ENCODE measurements around the gene MAP3K20. TPM values are rescaled to one million over a fixed set of nuclear protein-coding genes. Genes with fewer than 3 reads are reported as not detected.

Gene MAP3K20
- total RNA-seq, 2 donors from 2014 or later: 22.6 to 38.9 TPM

DNA sequence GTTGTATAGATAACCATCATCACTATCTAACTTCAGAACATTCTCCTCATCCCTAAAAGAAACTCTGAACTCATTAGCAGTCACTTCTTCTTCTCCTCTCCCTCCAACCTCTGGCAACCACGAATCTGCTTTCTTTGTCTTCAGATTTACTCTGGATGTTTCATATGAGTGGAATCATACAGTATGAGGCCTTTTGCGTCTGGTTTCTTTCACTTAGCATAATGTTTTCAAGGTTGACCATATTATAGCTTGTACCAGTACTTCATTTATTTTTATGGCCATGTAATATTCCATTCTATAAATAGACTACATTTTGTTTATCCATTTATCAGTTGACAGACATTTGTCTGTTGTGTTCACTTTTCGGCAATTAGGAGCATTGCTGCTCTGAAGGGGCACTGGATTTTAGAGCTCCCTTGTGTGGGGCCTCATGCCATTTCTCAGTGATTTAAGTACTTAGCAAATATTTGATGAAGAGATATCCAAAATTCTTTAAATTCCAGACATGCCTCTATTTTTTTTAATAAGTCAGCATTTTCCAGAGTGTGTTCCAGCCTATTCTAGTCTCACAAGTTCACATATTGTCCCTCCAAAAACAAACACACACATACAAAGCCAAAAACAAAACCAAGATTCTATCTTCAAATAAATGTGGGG lies 22.5 kb upstream of the MAP3K20 start:
- Histone ChIP-seq H3K9me3 (no peaks in the 10 kb centered on the region), H3K4me3 (no peak overlapping the region), H3K27me3 (no peaks in the 10 kb centered on the region), H3K36me3 (no peaks in the 10 kb centered on the region), H3K4me1 (no peaks in the 10 kb centered on the region), H3K27ac (no peak overlapping the region), H3K9ac (ENCODE audit: low read depth in 2 of 2, low read length in 2 of 2) (no peak overlapping the region)
- TF ChIP-seq, protein P1, sequence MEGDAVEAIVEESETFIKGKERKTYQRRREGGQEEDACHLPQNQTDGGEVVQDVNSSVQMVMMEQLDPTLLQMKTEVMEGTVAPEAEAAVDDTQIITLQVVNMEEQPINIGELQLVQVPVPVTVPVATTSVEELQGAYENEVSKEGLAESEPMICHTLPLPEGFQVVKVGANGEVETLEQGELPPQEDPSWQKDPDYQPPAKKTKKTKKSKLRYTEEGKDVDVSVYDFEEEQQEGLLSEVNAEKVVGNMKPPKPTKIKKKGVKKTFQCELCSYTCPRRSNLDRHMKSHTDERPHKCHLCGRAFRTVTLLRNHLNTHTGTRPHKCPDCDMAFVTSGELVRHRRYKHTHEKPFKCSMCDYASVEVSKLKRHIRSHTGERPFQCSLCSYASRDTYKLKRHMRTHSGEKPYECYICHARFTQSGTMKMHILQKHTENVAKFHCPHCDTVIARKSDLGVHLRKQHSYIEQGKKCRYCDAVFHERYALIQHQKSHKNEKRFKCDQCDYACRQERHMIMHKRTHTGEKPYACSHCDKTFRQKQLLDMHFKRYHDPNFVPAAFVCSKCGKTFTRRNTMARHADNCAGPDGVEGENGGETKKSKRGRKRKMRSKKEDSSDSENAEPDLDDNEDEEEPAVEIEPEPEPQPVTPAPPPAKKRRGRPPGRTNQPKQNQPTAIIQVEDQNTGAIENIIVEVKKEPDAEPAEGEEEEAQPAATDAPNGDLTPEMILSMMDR (IDR thresholded peaks at IDR 0.05): no peak
- intact Hi-C loops (cut with DNase I): no loop called here
- DNase-seq: no peak

- Histone ChIP-seq H3K4me1 (no peaks in the 10 kb centered on the region), H3K9me3 (no peaks in the 10 kb centered on the region), H3K4me3 (no peak overlapping the region), H3K36me3 (no peaks in the 10 kb centered on the region), H3K27me3 (no peaks in the 10 kb centered on the region), H3K9ac (ENCODE audit: low read depth in 2 of 2, low read length in 2 of 2) (no peak overlapping the region), H3K27ac (no peak overlapping the region)
- no peak for DNase-seq
- TF ChIP-seq, protein P1 (IDR thresholded peaks at IDR 0.05): no peak
- intact Hi-C loops (cut with DNase I): no loop called here
These were observed 21.2 kb upstream of the MAP3K20 start for GRCh38 chr2:173054466-173054865.

DNA sequence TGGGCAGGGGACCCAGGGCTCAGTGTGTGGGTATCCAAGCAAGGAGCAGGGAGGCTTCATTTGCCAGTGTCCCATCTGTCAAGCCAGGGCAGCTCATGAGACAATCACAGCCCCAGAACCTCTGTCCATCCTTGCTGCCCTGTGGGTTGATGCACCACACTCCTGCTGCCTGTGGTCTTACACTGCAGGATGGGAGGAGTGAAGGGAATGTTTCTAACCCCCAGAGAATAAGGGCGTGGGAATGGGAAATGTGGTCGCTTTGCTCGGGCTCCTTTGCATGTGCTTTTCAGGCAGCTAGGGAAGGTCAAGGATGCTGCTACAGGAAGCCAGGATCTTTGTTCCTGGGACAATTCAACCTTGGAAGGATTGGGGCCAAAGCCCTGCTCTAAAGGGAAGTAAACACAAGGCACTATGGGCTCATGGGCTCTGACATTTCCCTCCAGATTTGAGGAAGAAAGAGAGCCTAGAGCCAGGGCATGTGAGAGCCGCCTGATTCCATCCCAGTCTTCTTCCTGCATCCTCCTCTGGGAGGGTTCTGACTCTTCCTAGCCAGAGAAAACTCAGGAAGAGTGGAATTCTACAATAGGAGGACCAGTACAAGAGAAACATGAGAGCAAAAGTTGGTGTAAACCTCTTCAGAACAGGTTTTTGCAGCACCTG lies 18.8 kb upstream of the MAP3K20 start:
- intact Hi-C loops (cut with DNase I): no loop called here
- no peak for DNase-seq

GRCh38 chr2:173058097-173058496 lies 17.5 kb upstream of the MAP3K20 start:
- no peaks in the 10 kb centered on the region for H3K36me3 ChIP-seq
- no peak overlapping the region for H3K27ac ChIP-seq
- H3K4me1 ChIP-seq: no peaks in the 10 kb centered on the region
- no peak for DNase-seq
- TF ChIP-seq, protein P1 (IDR thresholded peaks at IDR 0.05): no peak
- no peak overlapping the region for H3K9ac ChIP-seq (ENCODE audit: low read depth in 2 of 2, low read length in 2 of 2)
- intact Hi-C loops (cut with DNase I): no loop called here
- no peak overlapping the region for H3K4me3 ChIP-seq
- H3K9me3 ChIP-seq: no peaks in the 10 kb centered on the region
- H3K27me3 ChIP-seq: no peaks in the 10 kb centered on the region

More for the DNA sequence above, 18.8 kb upstream of the MAP3K20 start:
- Histone ChIP-seq H3K4me1 (no peaks in the 10 kb centered on the region), H3K9me3 (no peaks in the 10 kb centered on the region), H3K4me3 (no peak overlapping the region), H3K27ac (no peak overlapping the region), H3K36me3 (no peaks in the 10 kb centered on the region), H3K27me3 (no peaks in the 10 kb centered on the region), H3K9ac (ENCODE audit: low read depth in 2 of 2, low read length in 2 of 2) (no peak overlapping the region)
- TF ChIP-seq, protein P1 (IDR thresholded peaks at IDR 0.05): no peak

GRCh38 chr2:173058673-173059072 lies 17.0 kb upstream of the MAP3K20 start:
- H3K9me3 ChIP-seq: no peaks in the 10 kb centered on the region
- H3K27me3 ChIP-seq: no peaks in the 10 kb centered on the region
- no peak overlapping the region for H3K4me3 ChIP-seq
- intact Hi-C loops (cut with DNase I): no loop called here
- no peak overlapping the region for H3K27ac ChIP-seq
- DNase-seq: no peak
- H3K9ac ChIP-seq (ENCODE audit: low read depth in 2 of 2, low read length in 2 of 2): no peak overlapping the region
- no peaks in the 10 kb centered on the region for H3K36me3 ChIP-seq
- H3K4me1 ChIP-seq: no peaks in the 10 kb centered on the region
- TF ChIP-seq, protein P1 (IDR thresholded peaks at IDR 0.05): no peak

Data from colonic mucosa (tissue), 4 donors.